Measurements from ENCODE around the gene FAR1.
"Not testable (repeated sequence)": the region's sequence is repeated elsewhere in the genome, so short reads cannot be mapped to it uniquely, and the experiment has no call there.

Gene FAR1

DNA sequence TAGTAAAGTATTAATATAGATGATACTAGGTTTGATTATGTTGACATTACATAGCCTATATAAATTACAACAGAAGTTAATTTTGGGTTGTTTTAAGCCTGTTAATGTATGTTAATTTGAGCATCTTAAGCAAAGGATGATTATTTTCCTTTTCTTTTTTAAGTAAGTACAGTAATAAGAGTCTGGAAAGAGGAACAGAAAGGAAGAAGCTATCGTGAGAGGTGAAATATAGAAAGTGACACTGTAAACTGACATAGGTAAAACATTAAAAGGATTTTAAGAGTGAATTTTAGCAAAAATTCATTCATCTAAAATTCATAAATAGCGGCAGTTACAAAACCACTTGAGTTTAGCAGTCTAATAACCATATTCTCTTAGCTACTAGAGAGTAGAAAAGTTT is 45.5 kb downstream of the FAR1 start:
- DNase-seq = no peak

GRCh38 chr11:13717331-13717730 is 48.9 kb downstream of the FAR1 start:
- DNase-seq = peak; percentile 53

- DNase-seq = no peak
Observed at GRCh38 chr11:13718394-13718793, 49.9 kb downstream of the FAR1 start.

DNA sequence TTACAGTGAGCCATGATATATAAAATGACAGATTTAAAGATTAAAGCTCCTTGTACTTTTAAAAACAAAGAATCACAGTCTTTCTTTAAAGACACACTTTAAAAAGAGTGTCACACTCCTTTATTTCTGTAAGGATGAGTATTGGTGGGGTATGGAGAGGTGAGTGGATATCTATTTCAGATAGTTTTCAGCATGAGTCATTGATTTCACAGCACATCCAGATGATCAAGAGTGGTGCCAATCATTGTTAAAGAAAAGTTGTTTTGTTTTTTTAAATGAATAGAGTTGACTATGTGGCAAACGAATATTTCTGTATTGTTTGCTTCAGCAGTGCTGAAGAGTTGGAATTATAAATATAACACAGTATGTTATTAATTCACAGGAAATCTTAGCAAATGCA is 52.5 kb downstream of the FAR1 start:
- DNase-seq = peak; percentile 4

DNA sequence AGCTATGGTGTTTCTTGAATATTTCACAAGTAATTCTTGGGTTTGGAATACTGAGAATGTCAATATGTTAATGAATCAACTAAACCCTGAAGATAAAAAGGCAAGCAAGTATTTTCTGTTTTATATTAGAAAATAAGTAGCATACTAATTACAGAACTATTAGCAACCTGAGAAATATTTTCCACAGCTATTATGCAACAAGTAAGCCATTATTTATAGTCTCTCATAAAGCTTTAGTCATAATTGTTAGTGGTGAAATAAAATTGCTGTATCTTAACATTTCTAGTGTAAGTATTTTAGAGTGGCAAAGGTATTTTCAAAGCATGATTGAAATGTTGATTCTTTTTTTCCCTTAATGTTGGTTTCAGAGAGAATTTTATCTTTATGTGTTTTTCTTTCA is 53.3 kb downstream of the FAR1 start:
- peak; percentile 9 for DNase-seq

DNA sequence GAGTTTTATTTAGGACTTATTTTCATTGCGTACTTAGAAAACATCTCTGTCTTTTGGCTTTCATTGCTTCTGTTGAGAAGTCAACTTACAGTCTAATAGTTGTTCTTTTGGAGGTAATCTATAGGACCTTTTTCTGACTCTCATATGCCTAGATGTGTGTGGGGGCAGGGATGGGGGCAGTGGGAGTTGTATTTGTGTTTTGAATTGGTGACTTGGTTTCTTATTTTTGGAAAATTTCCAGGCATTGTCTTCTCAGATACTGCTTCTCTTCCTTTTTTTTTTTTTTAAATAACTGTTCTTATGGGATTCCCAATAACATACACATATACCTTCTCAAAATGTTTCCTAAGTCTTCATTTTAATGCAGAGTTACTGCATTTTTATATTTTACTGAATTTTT is 58.0 kb downstream of the FAR1 start:
- no peak for DNase-seq

DNA sequence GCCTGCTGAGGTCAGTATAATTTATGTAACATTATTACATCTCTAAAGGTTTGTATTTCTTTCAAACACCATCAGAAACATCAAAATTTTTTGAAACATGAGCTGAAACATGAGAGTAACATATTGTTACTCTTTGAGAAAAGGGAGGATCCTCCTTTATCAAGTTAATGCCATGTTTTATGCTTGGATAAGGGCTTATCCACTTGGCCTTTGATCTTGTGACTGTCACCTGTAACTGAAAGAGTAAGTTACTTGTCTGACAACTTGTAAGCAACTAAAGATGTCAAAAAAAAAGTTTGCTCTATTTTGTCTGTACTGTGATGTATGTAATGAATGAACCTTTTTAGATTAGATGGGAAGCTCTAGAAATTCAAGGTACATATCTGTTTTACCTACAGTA is 59.6 kb downstream of the FAR1 start:
- no peak for DNase-seq

- DNase-seq = no peak
Observed at GRCh38 chr11:13734530-13734929, 66.1 kb downstream of the FAR1 start.

- no peak for DNase-seq
Observed at GRCh38 chr11:13745165-13745564, 76.7 kb downstream of the FAR1 start.

DNA sequence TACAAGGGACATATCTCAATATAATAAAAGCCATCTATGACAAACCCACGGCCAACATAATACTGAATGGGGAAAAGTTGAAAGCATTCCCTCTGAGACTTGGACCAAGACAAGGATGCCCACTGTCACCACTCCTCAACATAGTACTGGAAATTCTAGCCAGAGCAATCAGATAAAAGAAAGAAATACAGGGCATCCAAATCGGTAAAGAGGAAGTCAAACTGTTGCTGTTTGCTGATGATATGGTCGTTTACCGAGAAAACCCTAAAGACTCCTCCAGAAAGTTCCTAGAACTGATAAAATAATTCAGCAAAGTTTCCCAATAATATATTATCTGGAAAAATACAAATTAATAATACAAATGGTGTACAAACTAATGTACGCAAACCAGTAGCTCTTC is 84.8 kb downstream of the FAR1 start:
- DNase-seq = not testable (repeated sequence)

DNA sequence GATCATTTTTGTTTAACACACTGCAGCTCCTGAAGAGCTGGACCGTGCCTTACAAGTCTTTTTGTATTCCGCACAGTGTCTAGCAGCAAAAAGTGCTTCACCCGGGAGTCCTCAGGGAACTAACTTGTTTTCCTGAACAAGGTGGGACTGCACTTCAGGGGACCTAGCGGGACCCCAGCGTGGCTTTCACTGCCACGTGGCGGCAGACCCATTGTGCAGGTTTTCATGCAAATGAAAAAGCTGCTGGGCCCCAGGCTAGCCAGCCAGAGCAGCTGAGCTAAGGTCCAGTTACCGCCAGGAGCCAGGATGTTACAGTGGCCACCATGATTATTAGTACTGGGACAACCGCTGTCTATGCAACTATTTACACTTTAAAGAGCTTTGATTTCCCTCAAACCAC is 90.6 kb downstream of the FAR1 start:
- DNase-seq = no peak

DNA sequence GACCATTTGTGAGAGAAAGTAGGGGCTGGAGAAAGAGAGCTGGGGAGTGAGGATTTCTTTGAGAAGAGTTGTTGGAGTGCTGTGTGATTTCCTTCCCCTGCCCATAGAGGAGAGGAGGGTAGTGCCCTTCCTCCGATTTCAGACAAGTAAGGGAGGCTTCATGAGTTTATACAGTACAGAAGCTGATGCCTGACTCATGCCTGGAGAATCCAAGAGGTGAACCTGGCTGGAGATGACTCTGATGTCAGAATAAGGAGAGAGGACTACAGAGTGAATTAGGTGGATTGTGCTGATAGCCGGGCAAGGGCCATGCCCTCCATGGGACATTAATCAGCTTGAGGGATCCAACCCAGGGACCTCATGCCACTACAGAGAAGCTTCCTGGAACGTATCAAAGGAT is 91.6 kb downstream of the FAR1 start:
- peak; percentile 25 for DNase-seq

DNA sequence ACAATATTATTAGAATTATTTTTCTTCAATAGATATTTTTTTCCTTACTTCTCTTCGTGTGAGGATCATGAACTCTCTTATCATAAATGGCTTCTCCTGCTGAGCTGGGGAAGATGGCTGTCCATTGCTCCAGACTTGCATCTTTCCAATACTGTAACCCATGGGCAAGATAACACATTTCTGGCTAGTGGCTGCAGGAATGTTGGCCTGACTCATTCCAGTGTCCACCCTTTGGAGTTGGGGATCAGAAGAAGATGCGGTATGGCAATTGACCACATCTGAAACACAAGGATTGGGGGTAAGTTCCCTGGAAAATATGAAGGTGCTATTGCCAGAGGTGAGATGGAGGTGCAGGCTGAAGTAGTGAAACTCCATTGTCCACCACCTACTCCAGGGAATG is 92.8 kb downstream of the FAR1 start:
- DNase-seq = peak; percentile 46

GRCh38 chr11:13761716-13762115 is 93.2 kb downstream of the FAR1 start:
- peak; percentile 59 for DNase-seq

- DNase-seq = no peak
Observed at GRCh38 chr11:13762718-13763117, 94.2 kb downstream of the FAR1 start.

GRCh38 chr11:13763341-13763740 is 94.9 kb downstream of the FAR1 start:
- no peak for DNase-seq

DNA sequence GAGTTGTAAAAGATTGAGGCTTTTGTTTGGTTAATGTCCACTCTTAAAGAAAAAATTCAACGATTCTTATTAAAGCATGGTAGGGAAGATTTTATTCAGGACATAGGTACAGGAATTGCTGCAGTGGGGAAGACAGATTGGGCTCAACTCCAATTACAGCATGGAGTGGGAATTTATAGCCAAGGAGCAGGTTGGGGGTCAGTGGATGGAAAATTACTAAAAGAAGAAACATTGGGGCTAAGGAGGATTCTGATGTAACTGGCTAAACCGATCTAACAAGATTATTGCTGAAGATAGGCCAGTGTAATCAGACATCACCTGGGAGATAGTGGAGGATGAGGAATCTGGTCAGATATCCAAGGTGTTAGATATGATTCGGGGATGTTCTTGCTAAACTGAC is 97.4 kb downstream of the FAR1 start:
- DNase-seq = no peak

GRCh38 chr11:13767471-13767870 is 99.0 kb downstream of the FAR1 start:
- no peak for DNase-seq

DNA sequence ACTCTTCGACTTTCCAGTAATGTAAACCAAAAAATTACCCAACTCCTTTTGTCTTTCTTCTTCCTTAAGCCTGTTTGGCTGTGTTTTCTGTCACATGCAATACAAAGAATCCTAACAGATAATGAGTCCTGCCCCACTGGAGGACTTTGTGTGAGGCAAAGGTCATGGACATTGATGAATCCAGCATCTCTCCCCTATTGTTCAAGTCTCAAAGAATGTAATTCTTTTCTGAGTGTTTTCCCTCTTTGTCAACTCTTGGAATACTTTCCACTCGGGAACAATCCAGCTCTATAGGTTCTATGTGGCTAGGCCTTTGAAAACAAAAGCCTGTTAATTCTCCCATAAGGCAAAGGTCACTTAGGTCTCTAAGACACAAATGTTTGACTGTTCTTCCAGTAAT is 100.7 kb downstream of the FAR1 start:
- no peak for DNase-seq

- no peak for DNase-seq
Observed at GRCh38 chr11:13771151-13771550, 102.7 kb downstream of the FAR1 start.

DNA sequence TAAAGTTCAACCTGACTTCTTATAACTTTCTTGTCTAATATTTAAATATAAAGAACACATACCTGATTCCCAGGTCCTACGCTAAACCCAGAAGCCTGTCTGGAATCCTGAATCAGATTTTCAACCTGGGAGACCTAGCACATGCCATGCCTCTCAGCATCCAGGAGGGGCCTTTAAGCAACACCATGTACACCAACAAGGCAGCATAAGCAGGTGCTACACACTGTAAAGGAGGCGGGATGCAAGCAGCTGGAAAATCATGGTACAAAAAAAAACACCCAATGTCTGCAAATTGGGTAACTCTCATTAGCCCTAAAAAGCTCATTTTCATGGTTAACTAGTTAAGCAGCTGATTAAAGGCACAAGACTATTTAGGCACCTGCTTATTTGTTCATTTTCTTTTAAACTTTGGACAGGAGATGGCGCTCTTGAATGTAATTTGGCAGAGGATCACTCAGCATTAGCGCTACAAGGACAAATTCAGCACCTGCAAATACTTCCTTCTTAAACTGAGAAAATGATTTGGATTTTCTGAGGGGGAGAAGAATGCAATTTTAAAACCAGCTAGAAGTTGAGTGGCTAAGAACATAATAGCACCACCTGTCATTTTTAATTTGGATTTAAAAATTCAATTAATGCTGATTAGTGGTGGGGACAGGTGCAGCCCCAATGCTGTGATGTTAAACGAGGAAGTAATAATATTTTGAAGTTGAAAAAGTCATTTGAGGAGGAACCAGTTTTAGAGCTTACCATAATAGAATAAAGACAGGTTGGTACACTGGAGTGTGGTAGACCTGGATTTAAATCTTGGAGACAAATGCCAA is 104.0 kb downstream of the FAR1 start:
- DNase-seq = peak; percentile 33

- no peak for DNase-seq
Observed at GRCh38 chr11:13775471-13775870, 107.0 kb downstream of the FAR1 start.

- DNase-seq = no peak
Observed at GRCh38 chr11:13776134-13776815, 107.8 kb downstream of the FAR1 start.

- no peak for DNase-seq
Observed at GRCh38 chr11:13777341-13777985, 109.0 kb downstream of the FAR1 start.

Data from fibroblast of skin of right biceps (primary cell).